Osteocyte (in vitro differentiated cells): ENCODE measurements around the gene TLX1. TPM values are rescaled to one million over a fixed set of nuclear protein-coding genes. Genes with fewer than 3 reads are reported as not detected.

ENCODE experiments used
- DNase-seq: peaks from one replicate; pipeline ENCODE4 v3.0.0; 2021; ENCODE audit warnings: mixed read lengths; ENCODE audit not compliant: unreplicated experiment; ENCODE audit errors: extremely low spot score
- H3K27ac Mint-ChIP-seq: one replicate; pipeline ENCODE4 v1.8.0; 2021; ENCODE audit warnings: mild to moderate bottlenecking, mixed read lengths; ENCODE audit not compliant: unreplicated experiment
- H3K27me3 Mint-ChIP-seq: one replicate; pipeline ENCODE4 v1.8.0; 2021; ENCODE audit warnings: mixed read lengths; ENCODE audit not compliant: unreplicated experiment
- H3K36me3 Mint-ChIP-seq: one replicate; pipeline ENCODE4 v1.8.0; 2021; ENCODE audit warnings: mixed read lengths; ENCODE audit not compliant: unreplicated experiment
- H3K4me1 Mint-ChIP-seq: one replicate; pipeline ENCODE4 v1.8.0; 2021; ENCODE audit warnings: mixed read lengths; ENCODE audit not compliant: unreplicated experiment
- H3K4me3 Mint-ChIP-seq: one replicate; pipeline ENCODE4 v1.8.0; 2021; ENCODE audit warnings: mild to moderate bottlenecking, moderate library complexity, mixed read lengths; ENCODE audit not compliant: unreplicated experiment
- H3K9me3 Mint-ChIP-seq: one replicate; pipeline ENCODE4 v1.8.0; 2021; ENCODE audit warnings: mixed read lengths; ENCODE audit not compliant: unreplicated experiment
- CTCF ChIP-seq: fragments of 200-600 bp; sonication (generic); IDR thresholded peaks from 2 replicates; pipeline ENCODE4 v1.5.0; 2021; ENCODE audit warnings: antibody characterized with exemption, mild to moderate bottlenecking, moderate library complexity
- total RNA-seq: library from RNA; stranded (reverse); gene quantifications from 2 replicates; pipeline ENCODE4 v1.2.1, GENCODE V29; 2021

TLX1 gene
- total RNA-seq, 1 donor from 2014 or later: not detected

GRCh38 chr10:101118031-101118430, 13.1 kb upstream of the TLX1 start:
- H3K27me3 Mint-ChIP-seq: peaks cover 71% of the 10 kb centered on the region
- H3K27ac Mint-ChIP-seq: no peak overlapping the region

GRCh38 chr10:101120520-101120883, 10.6 kb upstream of the TLX1 start:
- Mint-ChIP-seq H3K27ac (no peak overlapping the region), H3K9me3 (no peaks in the 10 kb centered on the region), H3K4me3 (no peak overlapping the region), H3K27me3 (peaks cover 79% of the 10 kb centered on the region), H3K36me3 (no peaks in the 10 kb centered on the region), H3K4me1 (peaks cover 4% of the 10 kb centered on the region)
- no peak for TF ChIP-seq CTCF
- DNase-seq: no peak

More at GRCh38 chr10:101118031-101118430, 13.1 kb upstream of the TLX1 start:
- no peaks in the 10 kb centered on the region for H3K4me1 Mint-ChIP-seq
- H3K36me3 Mint-ChIP-seq: no peaks in the 10 kb centered on the region
- no peak overlapping the region for H3K4me3 Mint-ChIP-seq
- H3K9me3 Mint-ChIP-seq: no peaks in the 10 kb centered on the region
- DNase-seq: no peak
- TF ChIP-seq CTCF: no peak

GRCh38 chr10:101120884-101121653, 10.0 kb upstream of the TLX1 start:
- no peak for TF ChIP-seq CTCF
- Mint-ChIP-seq H3K36me3 (no peaks in the 10 kb centered on the region), H3K4me1 (peaks cover 4% of the 10 kb centered on the region), H3K27me3 (peaks cover 81% of the 10 kb centered on the region), H3K27ac (no peak overlapping the region), H3K9me3 (no peaks in the 10 kb centered on the region), H3K4me3 (no peak overlapping the region)
- DNase-seq: no peak

- no peak for DNase-seq
- Mint-ChIP-seq H3K9me3 (no peaks in the 10 kb centered on the region), H3K36me3 (no peaks in the 10 kb centered on the region), H3K4me1 (peaks cover 4% of the 10 kb centered on the region), H3K4me3 (no peak overlapping the region), H3K27ac (no peak overlapping the region), H3K27me3 (peaks cover 83% of the 10 kb centered on the region)
- no peak for TF ChIP-seq CTCF
Observed at GRCh38 chr10:101121654-101122031, 9.5 kb upstream of the TLX1 start.

- Mint-ChIP-seq H3K27ac (no peak overlapping the region), H3K36me3 (no peaks in the 10 kb centered on the region), H3K27me3 (peaks cover 91% of the 10 kb centered on the region), H3K4me1 (peaks cover 4% of the 10 kb centered on the region), H3K4me3 (no peak overlapping the region), H3K9me3 (no peaks in the 10 kb centered on the region)
- TF ChIP-seq CTCF: no peak
- DNase-seq: no peak
Observed at GRCh38 chr10:101122270-101123084, 8.6 kb upstream of the TLX1 start.
